Activated B cell treated with CpG ODN at 0.5 μM for 24 hours (primary cell): Measurements from ENCODE around the gene NSL1. TPM values are rescaled to one million over a fixed set of nuclear protein-coding genes. Genes with fewer than 3 reads are reported as not detected.

Experiments
- ATAC-seq: fragments of 200-7000 bp; cut with Tn5 transposase; one replicate; pipeline ENCODE4 v1.10.0; 2021; ENCODE audit warnings: low read depth, mild to moderate bottlenecking, moderate library complexity
- CTCF ChIA-PET: fragments of 350-600 bp; sonication (Branson Sonifier 250); formaldehyde crosslinking; loops from one replicate; lab custom pipeline; 2021; ENCODE audit warnings: antibody characterized with exemption; lab: Charles Lee
- POLR2A ChIA-PET: fragments of 350-600 bp; sonication (Branson Sonifier 250); formaldehyde crosslinking; loops from one replicate; lab custom pipeline; 2021; ENCODE audit warnings: antibody characterized with exemption; lab: Charles Lee
- DNase-seq: peaks from one replicate; pipeline ENCODE4 v3.0.0; 2022
- H3K27ac Mint-ChIP-seq: one replicate; pipeline ENCODE4 v1.8.0; 2020; ENCODE audit warnings: mixed read lengths
- H3K27me3 Mint-ChIP-seq: one replicate; pipeline ENCODE4 v1.8.0; 2021; ENCODE audit warnings: mixed read lengths
- H3K36me3 Mint-ChIP-seq: one replicate; pipeline ENCODE4 v1.8.0; 2021; ENCODE audit warnings: low read depth, mixed read lengths
- H3K4me1 Mint-ChIP-seq: one replicate; pipeline ENCODE4 v1.8.0; 2021; ENCODE audit warnings: mixed read lengths
- H3K4me3 Mint-ChIP-seq: one replicate; pipeline ENCODE4 v1.8.0; 2020; ENCODE audit warnings: mild to moderate bottlenecking, mixed read lengths
- H3K9me3 Mint-ChIP-seq: one replicate; pipeline ENCODE4 v1.8.0; 2020; ENCODE audit warnings: mixed read lengths
- intact Hi-C: fragments of 100-400 bp; cut with micrococcal nuclease; formaldehyde crosslinking; loops from one replicate; pipeline ENCODE4 v1.15.1; 2024
- total RNA-seq: library from RNA; stranded (reverse); gene quantifications from 2 replicates; pipeline ENCODE4 v1.2.3, GENCODE V29; 2022
- TF ChIP-seq, protein P1 (sequence below): fragments of 200-600 bp; IDR thresholded peaks from one replicate; pipeline ENCODE4 v1.8.0; 2022; ENCODE audit warnings: antibody characterized with exemption, mild to moderate bottlenecking

NSL1 gene
- total RNA-seq, 1 donor from 2014 or later: 44.5 TPM

DNA sequence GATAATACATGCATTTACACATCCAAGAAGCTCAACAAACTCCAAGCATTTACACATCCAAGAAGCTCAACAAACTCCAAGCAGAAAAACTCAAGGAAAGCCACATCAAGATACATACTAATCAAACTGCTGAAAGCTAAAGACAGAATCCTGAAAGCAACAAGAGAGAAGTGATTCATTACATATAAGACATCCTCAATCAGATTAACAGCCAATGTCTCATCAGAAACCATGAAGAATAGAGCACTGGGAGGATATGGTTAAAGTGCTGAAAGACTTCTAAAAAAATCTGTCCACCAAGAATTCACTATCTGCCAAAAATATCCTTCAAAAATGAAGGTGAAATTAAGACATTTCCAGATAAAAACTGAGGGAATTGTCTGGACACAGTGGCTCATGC, 46.3 kb downstream of the NSL1 start:
- POLR2A ChIA-PET: interaction anchor here (0.6 kb wide), 1 partner anchor 13 kb away, joined by 4 read pairs; no protein-coding TSS in a partner anchor
- Mint-ChIP-seq H3K36me3 (peaks cover 28% of the 10 kb centered on the region), H3K4me1 (peaks cover 13% of the 10 kb centered on the region), H3K9me3 (peaks cover 2% of the 10 kb centered on the region), H3K4me3 (no peak overlapping the region), H3K27me3 (no peaks in the 10 kb centered on the region), H3K27ac (no peak overlapping the region)
- CTCF ChIA-PET: interaction anchor here (2.1 kb wide), 1 partner anchor 268 kb away, joined by 5 read pairs; no protein-coding TSS in a partner anchor
- DNase-seq (no peak), ATAC-seq (no peak)
- TF ChIP-seq, protein P1, sequence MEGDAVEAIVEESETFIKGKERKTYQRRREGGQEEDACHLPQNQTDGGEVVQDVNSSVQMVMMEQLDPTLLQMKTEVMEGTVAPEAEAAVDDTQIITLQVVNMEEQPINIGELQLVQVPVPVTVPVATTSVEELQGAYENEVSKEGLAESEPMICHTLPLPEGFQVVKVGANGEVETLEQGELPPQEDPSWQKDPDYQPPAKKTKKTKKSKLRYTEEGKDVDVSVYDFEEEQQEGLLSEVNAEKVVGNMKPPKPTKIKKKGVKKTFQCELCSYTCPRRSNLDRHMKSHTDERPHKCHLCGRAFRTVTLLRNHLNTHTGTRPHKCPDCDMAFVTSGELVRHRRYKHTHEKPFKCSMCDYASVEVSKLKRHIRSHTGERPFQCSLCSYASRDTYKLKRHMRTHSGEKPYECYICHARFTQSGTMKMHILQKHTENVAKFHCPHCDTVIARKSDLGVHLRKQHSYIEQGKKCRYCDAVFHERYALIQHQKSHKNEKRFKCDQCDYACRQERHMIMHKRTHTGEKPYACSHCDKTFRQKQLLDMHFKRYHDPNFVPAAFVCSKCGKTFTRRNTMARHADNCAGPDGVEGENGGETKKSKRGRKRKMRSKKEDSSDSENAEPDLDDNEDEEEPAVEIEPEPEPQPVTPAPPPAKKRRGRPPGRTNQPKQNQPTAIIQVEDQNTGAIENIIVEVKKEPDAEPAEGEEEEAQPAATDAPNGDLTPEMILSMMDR: no peak
- intact Hi-C loops: no loop called here

DNA sequence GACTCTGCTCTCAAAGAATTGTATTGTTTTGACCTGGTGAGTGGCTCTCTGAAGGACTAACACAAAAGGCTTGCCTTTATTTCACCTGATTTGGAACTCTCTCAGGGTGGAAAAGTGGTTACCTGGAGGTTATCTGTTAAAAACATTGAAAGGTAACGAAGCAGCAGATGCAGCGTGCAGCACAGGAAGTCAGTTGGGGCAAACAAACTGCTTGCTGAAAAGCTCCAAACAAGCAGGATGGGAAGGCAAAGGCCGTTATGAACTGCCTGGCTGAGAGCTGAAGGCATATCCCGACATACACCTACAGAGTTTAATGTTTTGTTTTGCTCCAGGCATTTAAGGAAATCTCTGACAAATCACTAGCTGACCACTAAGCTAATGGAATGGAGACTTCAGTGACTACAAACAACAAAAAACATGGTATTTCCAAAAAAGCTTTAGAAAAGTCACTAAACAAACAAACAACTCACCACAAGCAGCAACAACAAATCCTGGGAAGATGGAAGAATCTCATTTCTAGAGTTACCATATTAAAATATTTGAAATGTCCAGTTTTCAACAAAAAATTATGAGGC, 47.6 kb downstream of the NSL1 start:
- peaks cover 6% of the 10 kb centered on the region for H3K4me1 Mint-ChIP-seq
- ChIA-PET CTCF (interaction anchor here (0.9 to 1.7 kb wide), 2 partner anchors 37 to 288 kb away, joined by 4 read pairs; no protein-coding TSS in a partner anchor), POLR2A (interaction anchor here (0.6 to 0.8 kb wide), 2 partner anchors 48 to 119 kb away, joined by 3 read pairs; partner anchors contain the start of genes NSL1 and TATDN3)
- DNase-seq: no peak
- TF ChIP-seq, protein P1: no peak
- H3K27ac Mint-ChIP-seq: no peak overlapping the region
- H3K36me3 Mint-ChIP-seq: peaks cover 32% of the 10 kb centered on the region
- intact Hi-C loops: no loop called here
- peaks cover 2% of the 10 kb centered on the region for H3K9me3 Mint-ChIP-seq
- no peak overlapping the region for H3K4me3 Mint-ChIP-seq
- H3K27me3 Mint-ChIP-seq: no peaks in the 10 kb centered on the region
- no peak for ATAC-seq

DNA sequence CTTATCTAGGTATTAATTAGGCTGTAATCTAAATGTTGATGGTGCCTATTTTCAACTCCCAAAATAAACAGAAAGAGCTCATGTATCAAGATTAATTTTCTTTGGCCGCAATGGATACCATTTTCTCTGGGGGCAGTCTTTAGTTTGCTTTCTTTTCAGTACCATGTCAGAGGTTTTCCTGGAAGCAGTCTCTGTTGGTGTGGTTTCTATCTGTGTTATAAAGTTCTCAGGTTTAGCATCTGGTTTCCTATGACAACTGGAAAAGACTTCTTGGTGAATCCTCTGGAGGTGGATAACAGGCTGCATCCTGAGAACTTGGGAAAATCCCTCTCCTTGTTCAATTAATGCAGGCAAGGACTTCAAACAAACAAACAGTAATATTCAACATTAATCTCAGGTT, 53.2 kb downstream of the NSL1 start:
- intact Hi-C loops: no loop called here
- Mint-ChIP-seq H3K4me1 (no peaks in the 10 kb centered on the region), H3K27ac (no peak overlapping the region), H3K4me3 (no peak overlapping the region), H3K9me3 (no peaks in the 10 kb centered on the region), H3K27me3 (no peaks in the 10 kb centered on the region), H3K36me3 (peaks cover 48% of the 10 kb centered on the region)
- no peak for ATAC-seq
- ChIA-PET CTCF (no interaction called here), POLR2A (interaction anchor here (0.5 kb wide), 1 partner anchor 119 kb away, joined by 6 read pairs; no protein-coding TSS in a partner anchor)
- DNase-seq: no peak
- TF ChIP-seq, protein P1: no peak

DNA sequence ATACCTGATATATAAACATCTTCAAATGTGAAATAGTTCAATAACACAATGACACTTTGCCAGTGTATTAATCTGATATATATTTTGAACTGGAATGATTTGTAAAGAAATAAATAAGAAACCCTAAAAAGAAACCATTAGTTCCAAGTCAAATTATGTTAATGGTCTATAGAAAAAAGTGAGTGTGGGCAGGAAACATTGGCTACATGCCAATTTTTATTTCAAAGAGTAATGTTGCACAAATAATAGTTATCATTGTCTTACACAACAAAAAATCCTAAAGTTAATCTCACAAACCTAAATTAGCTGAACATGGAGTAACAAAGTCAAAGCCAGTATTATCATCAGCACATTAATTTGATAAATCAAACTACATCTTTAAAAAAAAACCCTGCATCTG, 54.0 kb downstream of the NSL1 start:
- TF ChIP-seq, protein P1: no peak
- no peaks in the 10 kb centered on the region for H3K9me3 Mint-ChIP-seq
- H3K27ac Mint-ChIP-seq: no peak overlapping the region
- no peaks in the 10 kb centered on the region for H3K4me1 Mint-ChIP-seq
- ATAC-seq: no peak
- H3K4me3 Mint-ChIP-seq: no peak overlapping the region
- CTCF ChIA-PET: no interaction called here
- POLR2A ChIA-PET: no interaction called here
- no peak for DNase-seq
- peaks cover 52% of the 10 kb centered on the region for H3K36me3 Mint-ChIP-seq
- intact Hi-C loops: no loop called here
- H3K27me3 Mint-ChIP-seq: no peaks in the 10 kb centered on the region

DNA sequence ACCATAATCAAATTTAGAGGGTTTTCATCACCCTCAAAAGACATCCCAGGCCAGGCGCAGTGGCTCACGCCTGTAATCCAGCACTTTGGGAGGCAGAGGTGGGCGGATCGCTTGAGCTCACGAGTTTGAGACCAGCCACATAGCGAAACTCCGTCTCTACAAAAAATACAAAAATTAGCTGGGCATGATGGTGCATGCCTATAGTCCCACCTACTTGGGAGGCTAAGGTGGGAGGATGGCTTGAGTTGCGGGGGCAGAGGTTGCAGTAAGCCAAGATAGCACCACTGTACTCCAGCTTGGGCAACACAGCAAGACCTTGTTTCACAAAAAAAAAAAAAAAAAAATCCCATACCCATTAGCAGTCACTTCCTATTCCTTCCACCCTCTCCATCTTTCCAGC, 58.5 kb downstream of the NSL1 start:
- no peaks in the 10 kb centered on the region for H3K4me1 Mint-ChIP-seq
- intact Hi-C loops: no loop called here
- ChIA-PET CTCF (no interaction called here), POLR2A (no interaction called here)
- H3K4me3 Mint-ChIP-seq: no peak overlapping the region
- no peak overlapping the region for H3K27ac Mint-ChIP-seq
- peaks cover 35% of the 10 kb centered on the region for H3K36me3 Mint-ChIP-seq
- H3K27me3 Mint-ChIP-seq: no peaks in the 10 kb centered on the region
- ATAC-seq (no peak), DNase-seq (no peak)
- H3K9me3 Mint-ChIP-seq: no peaks in the 10 kb centered on the region
- TF ChIP-seq, protein P1: no peak
